NOMO-1 treated with DMSO at 0.1 percent for 48 hours (cell line): ENCODE results near the gene RELA.

Experiments
- DNase-seq: peaks from one replicate; lab custom pipeline; 2025; ENCODE audit not compliant: unreplicated experiment; lab: John Stamatoyannopoulos, UW

Gene RELA

GRCh38 chr11:65634440-65634839, 28.3 kb downstream of the RELA start:
- no peak for DNase-seq

- DNase-seq = no peak
Measured at GRCh38 chr11:65634109-65634436, 28.6 kb downstream of the RELA start.

DNA sequence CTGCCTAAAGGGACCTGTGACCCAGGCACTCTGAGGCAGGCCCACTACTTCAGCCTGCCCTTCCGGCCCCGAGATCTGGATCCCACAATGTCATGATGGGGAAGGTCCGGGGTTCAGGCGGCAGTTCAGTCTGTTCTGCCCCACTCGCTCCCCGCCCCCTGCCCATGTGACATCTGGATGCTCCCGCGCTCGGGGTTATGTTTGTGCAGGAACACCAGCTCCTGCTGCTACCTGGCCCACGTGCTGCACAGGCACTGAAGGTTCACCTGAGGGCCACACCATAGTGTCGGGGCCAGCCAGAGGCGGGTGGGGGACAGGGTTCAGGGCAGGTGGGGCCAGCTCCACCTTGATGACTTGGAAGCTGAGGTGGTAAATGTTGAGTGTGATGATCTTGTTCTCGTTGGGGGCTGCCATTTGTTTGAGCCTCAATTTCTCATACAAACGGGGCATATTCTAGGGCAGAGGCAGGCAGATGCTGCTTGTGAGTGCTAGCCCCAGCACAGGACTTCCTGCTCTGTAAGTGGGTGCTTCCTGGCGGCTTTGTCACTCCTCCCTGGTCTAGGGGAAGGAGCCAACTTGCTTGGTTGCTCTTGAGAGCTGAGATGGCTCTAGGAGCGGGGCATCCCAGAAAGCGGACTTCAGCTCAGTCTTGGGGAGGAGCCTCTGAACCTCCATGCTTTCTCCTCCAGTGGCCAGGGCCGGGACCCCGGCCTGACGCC, 29.2 kb downstream of the RELA start:
- no peak for DNase-seq

DNA sequence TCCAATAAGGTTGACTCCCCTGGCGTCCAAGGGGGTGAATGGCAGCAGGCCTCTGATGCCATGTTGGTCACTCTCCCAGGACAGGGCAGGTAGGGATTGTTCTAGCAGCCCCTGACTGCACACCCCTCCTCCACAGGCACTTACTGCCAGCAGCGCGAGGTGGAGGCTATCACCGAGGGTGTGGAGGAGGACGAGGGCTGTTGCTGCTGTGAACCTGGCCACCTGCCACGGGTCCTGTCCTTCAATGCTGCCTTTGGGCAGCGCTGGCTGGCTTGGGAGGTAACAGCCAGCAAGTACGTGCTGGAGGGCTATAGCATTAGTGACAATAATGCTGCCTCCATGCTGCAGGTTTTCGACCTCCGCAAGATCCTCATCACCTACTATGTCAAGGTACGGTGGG, 32.5 kb downstream of the RELA start:
- DNase-seq = no peak

GRCh38 chr11:65629579-65629978, 33.1 kb downstream of the RELA start:
- DNase-seq = no peak

GRCh38 chr11:65627202-65627601, 35.5 kb downstream of the RELA start:
- DNase-seq = no peak

GRCh38 chr11:65625628-65626342, 36.9 kb downstream of the RELA start:
- DNase-seq = peak; percentile 40

- DNase-seq = no peak
Measured at GRCh38 chr11:65624931-65625627, 37.6 kb downstream of the RELA start.

GRCh38 chr11:65623852-65624616, 38.7 kb downstream of the RELA start:
- DNase-seq = no peak

DNA sequence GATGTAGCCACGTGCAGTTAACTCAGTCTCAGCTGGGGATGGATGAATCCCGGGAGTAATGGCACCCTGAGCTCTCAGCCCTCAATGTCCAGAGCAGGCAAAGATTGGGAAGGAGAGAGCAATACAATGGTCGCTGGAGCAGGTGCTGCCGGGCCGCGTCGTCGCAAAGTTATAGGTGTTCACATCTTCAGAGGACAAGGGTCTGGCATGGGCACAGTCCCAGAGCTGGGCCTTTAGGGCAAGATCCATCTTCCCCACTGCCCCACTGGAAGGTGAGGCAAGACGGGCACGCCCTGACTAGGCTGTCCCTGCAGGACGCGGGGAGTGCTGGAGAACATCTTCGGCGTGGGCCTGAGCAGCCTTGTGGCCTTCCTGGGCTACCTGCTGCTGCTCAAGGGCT, 39.5 kb downstream of the RELA start:
- DNase-seq = no peak

- no peak for DNase-seq
Measured at GRCh38 chr11:65622011-65622410, 40.7 kb downstream of the RELA start.

DNA sequence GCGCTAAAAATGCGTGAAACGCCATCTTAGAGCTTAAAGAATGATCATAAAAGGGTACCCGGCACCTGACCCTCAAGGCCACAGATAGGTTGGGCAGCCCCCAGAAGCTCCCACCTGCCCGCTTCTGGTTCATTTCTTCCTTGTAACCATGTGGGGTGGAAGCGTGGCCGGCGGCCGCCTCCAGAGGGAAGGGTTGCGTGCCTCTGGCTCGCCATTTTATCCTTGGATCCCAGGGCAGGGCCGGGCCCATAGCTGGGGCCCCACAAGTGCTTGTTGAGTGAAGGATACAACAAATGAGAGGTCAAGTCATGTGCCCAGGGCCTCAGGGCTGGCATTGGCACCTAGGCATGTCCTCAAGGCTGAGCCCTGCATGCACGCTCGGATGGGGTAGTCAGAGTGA, 41.3 kb downstream of the RELA start:
- no peak for DNase-seq

GRCh38 chr11:65620666-65621065, 42.0 kb downstream of the RELA start:
- DNase-seq = no peak

DNA sequence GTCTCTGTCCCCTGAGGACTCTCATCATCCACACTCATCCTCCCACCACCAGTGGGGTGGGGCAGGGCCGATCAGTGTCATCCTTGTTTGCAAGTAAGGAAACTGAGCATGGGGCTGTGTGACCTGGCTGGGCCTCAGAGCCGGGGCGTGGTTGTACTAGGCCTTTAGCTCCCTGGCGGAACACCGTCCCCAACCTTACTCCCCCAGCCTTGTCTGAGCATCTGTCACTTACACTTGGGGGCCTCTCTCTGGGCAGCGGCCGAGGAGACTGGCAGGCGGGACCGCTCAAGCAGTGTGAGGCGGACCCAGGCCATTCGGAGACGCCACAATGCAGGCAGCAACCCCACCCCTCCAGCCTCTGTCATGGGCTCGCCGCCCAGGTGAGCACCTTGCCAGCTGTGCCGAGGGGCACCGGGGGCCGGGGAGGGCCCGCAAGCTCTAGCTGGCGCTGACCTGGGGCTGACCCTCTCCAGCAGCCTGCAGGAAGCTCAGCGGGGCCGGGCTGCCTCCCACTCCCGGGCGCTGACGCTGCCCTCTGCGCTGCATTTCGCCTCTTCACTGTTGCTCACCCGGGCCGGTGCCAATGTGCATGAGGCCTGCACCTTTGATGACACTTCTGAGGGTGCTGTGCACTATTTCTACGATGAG, 43.3 kb downstream of the RELA start:
- no peak for DNase-seq

GRCh38 chr11:65618763-65619162, 44.0 kb downstream of the RELA start:
- DNase-seq = no peak

GRCh38 chr11:65617990-65618751, 44.5 kb downstream of the RELA start:
- DNase-seq = no peak

GRCh38 chr11:65617136-65617850, 45.4 kb downstream of the RELA start:
- no peak for DNase-seq

DNA sequence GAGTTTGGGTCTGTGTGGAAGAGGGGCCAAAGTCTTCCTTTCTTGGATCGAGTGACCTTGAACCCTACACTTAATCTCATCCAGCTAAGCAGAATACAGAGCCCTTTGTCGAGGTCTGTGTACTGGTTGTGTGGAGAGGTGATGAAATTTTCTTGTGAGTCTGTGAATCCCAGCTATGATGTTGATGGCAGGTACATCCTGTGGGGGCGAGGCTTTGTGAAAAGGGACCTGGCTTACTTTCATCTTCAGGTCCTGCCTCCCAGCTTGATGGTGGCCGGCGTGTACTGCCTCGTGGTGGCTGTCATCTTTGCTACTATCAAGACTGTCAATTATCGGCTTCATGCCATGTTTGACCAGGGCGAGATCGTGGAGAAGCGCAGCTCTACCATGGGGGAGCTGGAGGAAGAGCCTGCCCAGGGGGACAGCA, 46.1 kb downstream of the RELA start:
- DNase-seq = no peak

GRCh38 chr11:65615950-65616574, 46.7 kb downstream of the RELA start:
- DNase-seq = peak; percentile 12
